ENCODE measurements around the gene DNAJB14. TPM values are rescaled to one million over a fixed set of nuclear protein-coding genes. Genes with fewer than 3 reads are reported as not detected.
"Not testable (repeated sequence)": the region's sequence is repeated elsewhere in the genome, so short reads cannot be mapped to it uniquely, and the experiment has no call there.

DNAJB14 gene
- polyA plus RNA-seq, 1 experiment = 21.3 TPM

GRCh38 chr4:99966692-99967091 is 20.3 kb upstream of the DNAJB14 start:
- H3K9me3 ChIP-seq (ENCODE audit: control insufficient read depth, insufficient read depth, low read length) = no peaks in the 10 kb centered on the region; the same call in 1 of the 2 replicates
- no peaks in the 10 kb centered on the region for H3K27me3 ChIP-seq (ENCODE audit: control insufficient read depth, insufficient read depth, low read length)
- ChIA-PET POLR2A (interaction anchor here (1.0 to 1.5 kb wide), 2 partner anchors 13 to 18 kb away, joined by 3 to 15 read pairs; no protein-coding TSS in a partner anchor), CTCF (interaction anchor here (1.9 kb wide), 1 partner anchor 31 kb away, joined by 10 read pairs; no protein-coding TSS in a partner anchor)
- no peak for TF ChIP-seq CTCF (IDR thresholded peaks at IDR 0.05; ENCODE audit: low read depth, low read length)
- H3K4me3 ChIP-seq (ENCODE audit: low read depth, low read length) = no peak overlapping the region
- H3K27ac ChIP-seq (ENCODE audit: low read depth, low read length) = no peak overlapping the region
- DNase-seq (ENCODE audit: low read depth, low spot score) = no peak

GRCh38 chr4:99965674-99966350 is 19.4 kb upstream of the DNAJB14 start:
- Histone ChIP-seq H3K4me3 (ENCODE audit: low read depth, low read length) (no peak overlapping the region), H3K27me3 (ENCODE audit: control insufficient read depth, insufficient read depth, low read length) (no peaks in the 10 kb centered on the region), H3K9me3 (ENCODE audit: control insufficient read depth, insufficient read depth, low read length) (no peaks in the 10 kb centered on the region), H3K27ac (ENCODE audit: low read depth, low read length) (no peak overlapping the region)
- POLR2A ChIA-PET = interaction anchor here (1.0 to 1.5 kb wide), 2 partner anchors 15 to 17 kb away, joined by 5 to 15 read pairs; partner anchors contain the start of gene H2AZ1
- no peak for DNase-seq (ENCODE audit: low read depth, low spot score)
- CTCF ChIA-PET = interaction anchor here (0.6 to 1.9 kb wide), 3 partner anchors 17 to 401 kb away, joined by 3 to 10 read pairs (median 8); no protein-coding TSS in a partner anchor
- TF ChIP-seq CTCF (IDR thresholded peaks at IDR 0.05; ENCODE audit: low read depth, low read length) = no peak

- POLR2A ChIA-PET = interaction anchor here (1.0 to 1.5 kb wide), 2 partner anchors 15 to 17 kb away, joined by 5 to 15 read pairs; partner anchors contain the start of gene H2AZ1
- CTCF ChIA-PET = interaction anchor here (0.6 to 1.9 kb wide), 4 partner anchors 16 to 400 kb away, joined by 3 to 10 read pairs (median 6); no protein-coding TSS in a partner anchor
Measured at GRCh38 chr4:99965173-99965572, 18.8 kb upstream of the DNAJB14 start.

GRCh38 chr4:99961711-99962110 is 15.3 kb upstream of the DNAJB14 start:
- CTCF ChIA-PET = interaction anchor here (2.0 to 3.3 kb wide), 3 partner anchors 10 to 36 kb away, joined by 5 to 17 read pairs (median 7); no protein-coding TSS in a partner anchor
- POLR2A ChIA-PET = interaction anchor here (0.7 to 1.0 kb wide), 2 partner anchors 11 to 13 kb away, joined by 3 to 4 read pairs; partner anchors contain the start of gene H2AZ1
- TF ChIP-seq CTCF (IDR thresholded peaks at IDR 0.05; ENCODE audit: low read depth, low read length) = no peak
- Histone ChIP-seq H3K27ac (ENCODE audit: low read depth, low read length) (no peak overlapping the region), H3K9me3 (ENCODE audit: control insufficient read depth, insufficient read depth, low read length) (no peaks in the 10 kb centered on the region), H3K27me3 (ENCODE audit: control insufficient read depth, insufficient read depth, low read length) (no peaks in the 10 kb centered on the region), H3K4me3 (ENCODE audit: low read depth, low read length) (no peak overlapping the region)
- no peak for DNase-seq (ENCODE audit: low read depth, low spot score)

More at GRCh38 chr4:99965173-99965572, 18.8 kb upstream of the DNAJB14 start:
- no peak for DNase-seq (ENCODE audit: low read depth, low spot score)
- no peak for TF ChIP-seq CTCF (IDR thresholded peaks at IDR 0.05; ENCODE audit: low read depth, low read length)
- no peak overlapping the region for H3K4me3 ChIP-seq (ENCODE audit: low read depth, low read length)
- H3K27me3 ChIP-seq (ENCODE audit: control insufficient read depth, insufficient read depth, low read length) = no peaks in the 10 kb centered on the region
- H3K9me3 ChIP-seq (ENCODE audit: control insufficient read depth, insufficient read depth, low read length) = no peaks in the 10 kb centered on the region
- H3K27ac ChIP-seq (ENCODE audit: low read depth, low read length) = no peak overlapping the region

GRCh38 chr4:99960648-99961047 is 14.2 kb upstream of the DNAJB14 start:
- TF ChIP-seq CTCF (IDR thresholded peaks at IDR 0.05; ENCODE audit: low read depth, low read length) = no peak
- Histone ChIP-seq H3K4me3 (ENCODE audit: low read depth, low read length) (no peak overlapping the region), H3K9me3 (ENCODE audit: control insufficient read depth, insufficient read depth, low read length) (no peaks in the 10 kb centered on the region), H3K27me3 (ENCODE audit: control insufficient read depth, insufficient read depth, low read length) (no peaks in the 10 kb centered on the region), H3K27ac (ENCODE audit: low read depth, low read length) (no peak overlapping the region)
- DNase-seq (ENCODE audit: low read depth, low spot score) = no peak
- ChIA-PET CTCF (interaction anchor here (0.8 to 3.3 kb wide), 3 partner anchors 9 to 37 kb away, joined by 4 to 17 read pairs (median 5); no protein-coding TSS in a partner anchor), POLR2A (no interaction called here)

GRCh38 chr4:99958207-99958606 is 11.8 kb upstream of the DNAJB14 start:
- H3K4me3 ChIP-seq (ENCODE audit: low read depth, low read length); CTCF ChIA-PET; DNase-seq (ENCODE audit: low read depth, low spot score); H3K9me3 ChIP-seq (ENCODE audit: control insufficient read depth, insufficient read depth, low read length); H3K27ac ChIP-seq (ENCODE audit: low read depth, low read length); H3K27me3 ChIP-seq (ENCODE audit: control insufficient read depth, insufficient read depth, low read length): not testable (repeated sequence)
- POLR2A ChIA-PET = interaction anchor here (0.8 kb wide), 1 partner anchor 8 kb away, joined by 3 read pairs; the partner anchor contains the start of gene H2AZ1
